ENCODE data around the gene PRCD.

DNA sequence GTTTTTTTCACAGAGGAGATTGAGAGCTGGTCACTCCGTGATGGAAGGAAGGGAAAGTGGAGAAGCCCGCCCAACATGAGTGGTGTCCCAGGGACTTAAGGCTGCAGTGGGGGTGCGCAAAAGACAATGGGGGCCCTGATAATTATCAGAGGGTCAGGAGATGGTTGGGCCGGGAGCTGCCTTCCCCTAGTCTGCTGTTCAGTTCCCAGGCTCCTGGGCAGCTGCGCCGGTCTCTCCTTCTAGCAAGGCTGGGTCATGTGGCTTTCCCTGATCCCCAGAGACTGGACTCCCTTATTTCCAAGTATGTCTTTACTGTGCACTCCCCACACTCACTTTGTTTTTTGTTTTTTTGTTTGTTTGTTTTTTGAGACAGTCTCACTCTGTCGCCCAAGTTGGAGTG lies 18.6 kb upstream of the PRCD start:
- TF ChIP-seq, protein P1, sequence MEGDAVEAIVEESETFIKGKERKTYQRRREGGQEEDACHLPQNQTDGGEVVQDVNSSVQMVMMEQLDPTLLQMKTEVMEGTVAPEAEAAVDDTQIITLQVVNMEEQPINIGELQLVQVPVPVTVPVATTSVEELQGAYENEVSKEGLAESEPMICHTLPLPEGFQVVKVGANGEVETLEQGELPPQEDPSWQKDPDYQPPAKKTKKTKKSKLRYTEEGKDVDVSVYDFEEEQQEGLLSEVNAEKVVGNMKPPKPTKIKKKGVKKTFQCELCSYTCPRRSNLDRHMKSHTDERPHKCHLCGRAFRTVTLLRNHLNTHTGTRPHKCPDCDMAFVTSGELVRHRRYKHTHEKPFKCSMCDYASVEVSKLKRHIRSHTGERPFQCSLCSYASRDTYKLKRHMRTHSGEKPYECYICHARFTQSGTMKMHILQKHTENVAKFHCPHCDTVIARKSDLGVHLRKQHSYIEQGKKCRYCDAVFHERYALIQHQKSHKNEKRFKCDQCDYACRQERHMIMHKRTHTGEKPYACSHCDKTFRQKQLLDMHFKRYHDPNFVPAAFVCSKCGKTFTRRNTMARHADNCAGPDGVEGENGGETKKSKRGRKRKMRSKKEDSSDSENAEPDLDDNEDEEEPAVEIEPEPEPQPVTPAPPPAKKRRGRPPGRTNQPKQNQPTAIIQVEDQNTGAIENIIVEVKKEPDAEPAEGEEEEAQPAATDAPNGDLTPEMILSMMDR (IDR thresholded peaks at IDR 0.05): no peak
- TF ChIP-seq POLR2A (IDR thresholded peaks at IDR 0.05): no peak
